Measurements from ENCODE around the gene COL19A1.

DNA sequence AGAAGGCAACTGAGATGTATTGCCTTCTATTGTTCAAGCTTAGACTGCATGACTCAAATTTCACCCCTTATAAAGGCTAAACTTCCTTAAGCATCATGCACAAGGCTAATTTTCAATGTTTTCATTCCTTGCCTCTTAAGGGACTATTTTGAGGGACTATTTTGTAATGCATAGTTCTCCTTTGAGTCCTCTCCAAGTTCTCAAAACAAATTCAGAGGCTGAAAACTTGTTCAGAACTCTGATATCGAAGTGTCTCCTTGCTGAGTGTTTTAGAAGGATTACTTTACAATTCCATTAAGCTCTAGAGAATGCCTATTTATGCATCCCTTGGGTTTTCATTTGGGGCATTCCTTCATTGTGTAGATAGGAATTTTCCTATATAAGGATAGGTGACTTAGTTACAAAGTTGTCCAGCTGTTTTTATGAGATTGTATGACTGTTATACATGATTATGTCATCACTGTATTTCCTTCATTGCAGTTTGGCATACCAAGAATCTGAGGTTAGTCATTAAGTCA, 41.7 kb downstream of the COL19A1 start:
- TF ChIP-seq IRF2 (CRISPR knock-in tag; IDR thresholded peaks at IDR 0.05) (no peak), CTCF (CRISPR knock-in tag; IDR thresholded peaks at IDR 0.05) (no peak), ZNF75D (CRISPR knock-in tag; IDR thresholded peaks at IDR 0.05; ENCODE audit: borderline replicate concordance) (no peak), TRAFD1 (CRISPR knock-in tag; IDR thresholded peaks at IDR 0.05; ENCODE audit: borderline replicate concordance) (no peak), ZNF331 (CRISPR knock-in tag; IDR thresholded peaks at IDR 0.05) (no peak), ZNF589 (CRISPR knock-in tag; conservative IDR thresholded peaks at IDR 0.05) (no peak), ZBTB39 (CRISPR knock-in tag; IDR thresholded peaks at IDR 0.05) (no peak), MIER2 (CRISPR knock-in tag; IDR thresholded peaks at IDR 0.05) (no peak)
